H1 (cell line): ENCODE measurements around the gene TCERG1L. TPM values are rescaled to one million over a fixed set of nuclear protein-coding genes. Genes with fewer than 3 reads are reported as not detected.

Source experiments
- CHD1 ChIP-seq: IDR thresholded peaks from 2 replicates; pipeline ENCODE4 v1.6.1; 2012; ENCODE audit warnings: low read depth, low read length, improper control_type of control experiment
- NANOG ChIP-seq: IDR thresholded peaks from 2 replicates; pipeline ENCODE4 v1.6.1; 2011; ENCODE audit warnings: low read length, low read depth, mild to moderate bottlenecking, inconsistent platforms; ENCODE audit not compliant: insufficient read depth, poor library complexity, severe bottlenecking
- polyA plus RNA-seq, 7 experiments: library from polyadenylated mRNA; depleted of rRNA in 3 of 7; stranded (reverse) in 5 of 7; unstranded in 2 of 7; fragments of >200 nt in 5 of 7; fragments of 200-250 nt in 2 of 7; gene quantifications; 1 replicate in 5 of 7; 2 replicates in 1 of 7; 4 replicates in 1 of 7; pipeline versions ENCODE4 v1.2.1 to v1.2.3, GENCODE V29; 2011 to 2013; ENCODE audit warnings: missing spikeins in 2 of 7, mixed read lengths in 2 of 7
- total RNA-seq: library from RNA; stranded (reverse); fragmentation: NEBNext Ultra II Directional; extraction: Animal tissue kit (Norgen Biotek cat#: 25700); gene quantifications from 2 replicates; pipeline ENCODE4 v1.2.1, GENCODE V29; 2021
- TF ChIP-seq, protein P1 (sequence below): fragments of 300-600 bp; sonication (generic); IDR thresholded peaks from 2 replicates; pipeline ENCODE4 v1.7.1; 2012; ENCODE audit warnings: low read length, moderate library complexity, mild to moderate bottlenecking, inconsistent platforms; ENCODE audit not compliant: insufficient replicate concordance

Gene TCERG1L
- total and polyA plus RNA-seq, 2 of the 8 experiments (the other 6 are each of a cell fraction or from before 2014, with no cell fraction given) = 3.9 to 6.9 TPM

DNA sequence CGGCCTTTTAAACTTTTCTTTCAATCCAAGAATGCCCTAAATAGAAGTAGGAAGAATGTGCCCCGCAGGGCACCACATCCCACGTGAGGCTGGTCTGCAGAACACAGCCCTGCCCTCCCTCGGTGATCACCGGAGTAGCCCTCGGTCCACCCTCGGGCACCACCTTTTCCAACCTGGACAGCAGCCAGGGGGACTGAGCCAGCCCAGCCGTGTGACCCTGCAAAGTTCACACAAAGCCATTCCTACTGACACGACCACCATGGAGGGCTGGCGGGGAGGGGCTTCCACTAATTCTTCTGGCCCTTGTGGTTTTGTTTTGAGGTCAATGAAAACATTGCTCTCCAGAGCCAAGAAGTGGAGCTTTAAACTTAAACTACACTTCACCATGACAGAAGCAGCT lies 132.2 kb downstream of the TCERG1L start (continued):
- TF ChIP-seq, protein P1, sequence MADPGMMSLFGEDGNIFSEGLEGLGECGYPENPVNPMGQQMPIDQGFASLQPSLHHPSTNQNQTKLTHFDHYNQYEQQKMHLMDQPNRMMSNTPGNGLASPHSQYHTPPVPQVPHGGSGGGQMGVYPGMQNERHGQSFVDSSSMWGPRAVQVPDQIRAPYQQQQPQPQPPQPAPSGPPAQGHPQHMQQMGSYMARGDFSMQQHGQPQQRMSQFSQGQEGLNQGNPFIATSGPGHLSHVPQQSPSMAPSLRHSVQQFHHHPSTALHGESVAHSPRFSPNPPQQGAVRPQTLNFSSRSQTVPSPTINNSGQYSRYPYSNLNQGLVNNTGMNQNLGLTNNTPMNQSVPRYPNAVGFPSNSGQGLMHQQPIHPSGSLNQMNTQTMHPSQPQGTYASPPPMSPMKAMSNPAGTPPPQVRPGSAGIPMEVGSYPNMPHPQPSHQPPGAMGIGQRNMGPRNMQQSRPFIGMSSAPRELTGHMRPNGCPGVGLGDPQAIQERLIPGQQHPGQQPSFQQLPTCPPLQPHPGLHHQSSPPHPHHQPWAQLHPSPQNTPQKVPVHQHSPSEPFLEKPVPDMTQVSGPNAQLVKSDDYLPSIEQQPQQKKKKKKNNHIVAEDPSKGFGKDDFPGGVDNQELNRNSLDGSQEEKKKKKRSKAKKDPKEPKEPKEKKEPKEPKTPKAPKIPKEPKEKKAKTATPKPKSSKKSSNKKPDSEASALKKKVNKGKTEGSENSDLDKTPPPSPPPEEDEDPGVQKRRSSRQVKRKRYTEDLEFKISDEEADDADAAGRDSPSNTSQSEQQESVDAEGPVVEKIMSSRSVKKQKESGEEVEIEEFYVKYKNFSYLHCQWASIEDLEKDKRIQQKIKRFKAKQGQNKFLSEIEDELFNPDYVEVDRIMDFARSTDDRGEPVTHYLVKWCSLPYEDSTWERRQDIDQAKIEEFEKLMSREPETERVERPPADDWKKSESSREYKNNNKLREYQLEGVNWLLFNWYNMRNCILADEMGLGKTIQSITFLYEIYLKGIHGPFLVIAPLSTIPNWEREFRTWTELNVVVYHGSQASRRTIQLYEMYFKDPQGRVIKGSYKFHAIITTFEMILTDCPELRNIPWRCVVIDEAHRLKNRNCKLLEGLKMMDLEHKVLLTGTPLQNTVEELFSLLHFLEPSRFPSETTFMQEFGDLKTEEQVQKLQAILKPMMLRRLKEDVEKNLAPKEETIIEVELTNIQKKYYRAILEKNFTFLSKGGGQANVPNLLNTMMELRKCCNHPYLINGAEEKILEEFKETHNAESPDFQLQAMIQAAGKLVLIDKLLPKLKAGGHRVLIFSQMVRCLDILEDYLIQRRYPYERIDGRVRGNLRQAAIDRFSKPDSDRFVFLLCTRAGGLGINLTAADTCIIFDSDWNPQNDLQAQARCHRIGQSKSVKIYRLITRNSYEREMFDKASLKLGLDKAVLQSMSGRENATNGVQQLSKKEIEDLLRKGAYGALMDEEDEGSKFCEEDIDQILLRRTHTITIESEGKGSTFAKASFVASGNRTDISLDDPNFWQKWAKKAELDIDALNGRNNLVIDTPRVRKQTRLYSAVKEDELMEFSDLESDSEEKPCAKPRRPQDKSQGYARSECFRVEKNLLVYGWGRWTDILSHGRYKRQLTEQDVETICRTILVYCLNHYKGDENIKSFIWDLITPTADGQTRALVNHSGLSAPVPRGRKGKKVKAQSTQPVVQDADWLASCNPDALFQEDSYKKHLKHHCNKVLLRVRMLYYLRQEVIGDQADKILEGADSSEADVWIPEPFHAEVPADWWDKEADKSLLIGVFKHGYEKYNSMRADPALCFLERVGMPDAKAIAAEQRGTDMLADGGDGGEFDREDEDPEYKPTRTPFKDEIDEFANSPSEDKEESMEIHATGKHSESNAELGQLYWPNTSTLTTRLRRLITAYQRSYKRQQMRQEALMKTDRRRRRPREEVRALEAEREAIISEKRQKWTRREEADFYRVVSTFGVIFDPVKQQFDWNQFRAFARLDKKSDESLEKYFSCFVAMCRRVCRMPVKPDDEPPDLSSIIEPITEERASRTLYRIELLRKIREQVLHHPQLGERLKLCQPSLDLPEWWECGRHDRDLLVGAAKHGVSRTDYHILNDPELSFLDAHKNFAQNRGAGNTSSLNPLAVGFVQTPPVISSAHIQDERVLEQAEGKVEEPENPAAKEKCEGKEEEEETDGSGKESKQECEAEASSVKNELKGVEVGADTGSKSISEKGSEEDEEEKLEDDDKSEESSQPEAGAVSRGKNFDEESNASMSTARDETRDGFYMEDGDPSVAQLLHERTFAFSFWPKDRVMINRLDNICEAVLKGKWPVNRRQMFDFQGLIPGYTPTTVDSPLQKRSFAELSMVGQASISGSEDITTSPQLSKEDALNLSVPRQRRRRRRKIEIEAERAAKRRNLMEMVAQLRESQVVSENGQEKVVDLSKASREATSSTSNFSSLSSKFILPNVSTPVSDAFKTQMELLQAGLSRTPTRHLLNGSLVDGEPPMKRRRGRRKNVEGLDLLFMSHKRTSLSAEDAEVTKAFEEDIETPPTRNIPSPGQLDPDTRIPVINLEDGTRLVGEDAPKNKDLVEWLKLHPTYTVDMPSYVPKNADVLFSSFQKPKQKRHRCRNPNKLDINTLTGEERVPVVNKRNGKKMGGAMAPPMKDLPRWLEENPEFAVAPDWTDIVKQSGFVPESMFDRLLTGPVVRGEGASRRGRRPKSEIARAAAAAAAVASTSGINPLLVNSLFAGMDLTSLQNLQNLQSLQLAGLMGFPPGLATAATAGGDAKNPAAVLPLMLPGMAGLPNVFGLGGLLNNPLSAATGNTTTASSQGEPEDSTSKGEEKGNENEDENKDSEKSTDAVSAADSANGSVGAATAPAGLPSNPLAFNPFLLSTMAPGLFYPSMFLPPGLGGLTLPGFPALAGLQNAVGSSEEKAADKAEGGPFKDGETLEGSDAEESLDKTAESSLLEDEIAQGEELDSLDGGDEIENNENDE = no peak
- TF ChIP-seq NANOG (no peak), CHD1 (no peak)
